CD14-positive monocyte (primary cell): ENCODE results near the gene PLAAT3. TPM values are rescaled to one million over a fixed set of nuclear protein-coding genes. Genes with fewer than 3 reads are reported as not detected.

Source experiments
- DNase-seq, 3 donors: peaks; one replicate each; pipeline ENCODE4 v3.0.0-alpha.2; 2011 to 2022
- H2AFZ ChIP-seq: 2 replicates; pipeline ENCODE4 v1.6.0; 2012; ENCODE audit warnings: mild to moderate bottlenecking, low read depth, low read length, inconsistent platforms; ENCODE audit not compliant: insufficient read depth, poor library complexity, severe bottlenecking
- H3K27ac ChIP-seq, 2 donors: 1 replicate in 1 of 2; 2 replicates in 1 of 2; pipeline ENCODE4 v1.5.1; 2012 to 2013; ENCODE audit warnings: low read length in 2 of 2, control low read depth in 1 of 2, inconsistent platforms in 1 of 2, low read depth in 1 of 2, mild to moderate bottlenecking in 1 of 2
- H3K27me3 ChIP-seq, 2 donors: one replicate each; pipeline versions ENCODE4 v1.6.0 to v1.6.1; 2011 to 2013; ENCODE audit warnings: low read length in 2 of 2; ENCODE audit not compliant: control insufficient read depth in 2 of 2, insufficient read depth in 2 of 2
- H3K36me3 ChIP-seq, 2 donors: replicated peaks in 1 of 2; 1 replicate in 1 of 2; 2 replicates in 1 of 2; pipeline versions ENCODE4 v1.5.1 to v1.6.1; 2012 to 2013; ENCODE audit warnings: low read length in 2 of 2, control low read depth in 1 of 2, inconsistent platforms in 1 of 2, mild to moderate bottlenecking in 1 of 2; ENCODE audit not compliant: insufficient read depth in 2 of 2, control insufficient read depth in 1 of 2
- H3K4me1 ChIP-seq, 2 donors: 1 replicate in 1 of 2; 2 replicates in 1 of 2; pipeline versions ENCODE4 v1.5.1 to v1.6.1; 2012 to 2013; ENCODE audit warnings: low read length in 2 of 2, control low read depth in 1 of 2, inconsistent platforms in 1 of 2, mild to moderate bottlenecking in 1 of 2, moderate library complexity in 1 of 2; ENCODE audit not compliant: insufficient read depth in 2 of 2, control insufficient read depth in 1 of 2
- H3K4me2 ChIP-seq: replicated peaks from 2 replicates; pipeline ENCODE3; 2012; ENCODE audit warnings: low read length, moderate library complexity, mild to moderate bottlenecking; ENCODE audit not compliant: poor library complexity, severe bottlenecking; ENCODE audit errors: extremely low read depth
- H3K4me3 ChIP-seq, 3 experiments: fragments of 200-600 bp in 1 of 3; sonication (generic) in 1 of 3; replicated peaks in 1 of 3; 1 replicate in 2 of 3; 2 replicates in 1 of 3; pipeline ENCODE4 v1.5.1; 2011 to 2013; ENCODE audit warnings: low read length in 3 of 3, mild to moderate bottlenecking in 3 of 3, control low read depth in 2 of 3, low read depth in 2 of 3, inconsistent platforms in 1 of 3, moderate library complexity in 1 of 3
- H3K79me2 ChIP-seq: 2 replicates; pipeline ENCODE4 v1.6.0; 2012; ENCODE audit warnings: mild to moderate bottlenecking, control low read depth, inconsistent platforms, low read length, moderate library complexity; ENCODE audit not compliant: insufficient read depth
- H3K9ac ChIP-seq: 2 replicates; pipeline ENCODE4 v1.6.0; 2017; ENCODE audit warnings: low read length, mild to moderate bottlenecking; ENCODE audit not compliant: insufficient read depth, poor library complexity, severe bottlenecking
- H3K9me3 ChIP-seq, 2 donors: replicated peaks in 1 of 2; 1 replicate in 1 of 2; 2 replicates in 1 of 2; pipeline versions ENCODE4 v1.5.1 to v1.6.1; 2012 to 2013; ENCODE audit warnings: low read length in 2 of 2, control low read depth in 1 of 2; ENCODE audit not compliant: control insufficient read depth in 1 of 2, insufficient read depth in 1 of 2
- H4K20me1 ChIP-seq: 2 replicates; pipeline ENCODE4 v1.6.0; 2012; ENCODE audit warnings: mild to moderate bottlenecking, low read length, control low read depth, moderate library complexity; ENCODE audit not compliant: insufficient read depth
- H3K27ac Mint-ChIP-seq, 7 donors: one replicate each; pipeline ENCODE4 v1.8.0; 2020; ENCODE audit warnings: mild to moderate bottlenecking in 7 of 7, mixed read lengths in 7 of 7, moderate library complexity in 6 of 7, inconsistent platforms in 2 of 7
- H3K27me3 Mint-ChIP-seq, 3 donors: one replicate each; pipeline ENCODE4 v1.8.0; 2021 to 2022; ENCODE audit warnings: low read depth in 3 of 3, mild to moderate bottlenecking in 3 of 3, mixed read lengths in 3 of 3, moderate library complexity in 3 of 3, inconsistent platforms in 1 of 3
- H3K36me3 Mint-ChIP-seq, 2 donors: one replicate each; pipeline ENCODE4 v1.8.0; 2020; ENCODE audit warnings: mixed read lengths in 2 of 2, inconsistent platforms in 1 of 2, mild to moderate bottlenecking in 1 of 2
- H3K4me1 Mint-ChIP-seq: one replicate; pipeline ENCODE4 v1.8.0; 2020; ENCODE audit warnings: mild to moderate bottlenecking, mixed read lengths
- H3K4me3 Mint-ChIP-seq, 2 donors: one replicate each; pipeline ENCODE4 v1.8.0; 2020; ENCODE audit warnings: mild to moderate bottlenecking in 2 of 2, mixed read lengths in 2 of 2, moderate library complexity in 1 of 2
- H3K9me3 Mint-ChIP-seq, 7 donors: one replicate each; pipeline ENCODE4 v1.8.0; 2020 to 2022; ENCODE audit warnings: mixed read lengths in 7 of 7, mild to moderate bottlenecking in 6 of 7, moderate library complexity in 6 of 7, inconsistent platforms in 2 of 7
- CTCF ChIP-seq: fragments of 200-600 bp; IDR thresholded peaks from one replicate; pipeline ENCODE4 v1.8.0; 2022; ENCODE audit warnings: antibody characterized with exemption, mild to moderate bottlenecking
- WGBS: methylation state at CpG from one replicate; pipeline ENCODE4 v1.1.5; 2013; ENCODE audit warnings: missing lambda C conversion rate; ENCODE audit not compliant: insufficient coverage; 5-methylcytosine and 5-hydroxymethylcytosine counted together
- intact Hi-C, 2 donors: fragments of 100-400 bp; cut with micrococcal nuclease; formaldehyde crosslinking; loops; one replicate each; pipeline versions ENCODE4 v1.15.0 to v1.15.1; 2023
- polyA plus RNA-seq, 3 donors: library from polyadenylated mRNA; depleted of rRNA in 1 of 3; unstranded in 2 of 3; stranded (reverse) in 1 of 3; fragments of 300-500 nt in 2 of 3; fragments of >200 nt in 1 of 3; fragmentation: Illumina TruSeq in 2 of 3; gene quantifications; 1 replicate in 2 of 3; 2 replicates in 1 of 3; pipeline ENCODE4 v1.2.3, GENCODE V29; 2012 to 2021

Gene PLAAT3
- polyA plus RNA-seq, 3 donors, result 20.2 to 67.3 (median 34.2) TPM

GRCh38 chr11:63556404-63557013 lies 57.7 kb downstream of the PLAAT3 start:
- peaks cover 15 to 17% of the 10 kb centered on the region in 2 donors for H3K4me1 ChIP-seq
- H3K4me3 ChIP-seq, result no peak overlapping the region
- H3K79me2 ChIP-seq, result no peaks in the 10 kb centered on the region
- no peaks in the 10 kb centered on the region for H3K27me3 ChIP-seq
- intact Hi-C loops, result no loop called here
- no peaks in the 10 kb centered on the region for H3K36me3 ChIP-seq
- no peaks in the 10 kb centered on the region for H4K20me1 ChIP-seq
- no peaks in the 10 kb centered on the region for H3K9me3 ChIP-seq
- Mint-ChIP-seq H3K27ac (no peak overlapping the region), H3K4me3 (no peak overlapping the region), H3K9me3 (no peaks in the 10 kb centered on the region), H3K4me1 (peaks cover 29% of the 10 kb centered on the region), H3K27me3 (peaks cover 0 to 7% (median 5%) of the 10 kb centered on the region in 3 donors), H3K36me3 (no peaks in the 10 kb centered on the region)
- 94% methylated on average over 4 of the region's 7 CpGs for WGBS
- no peak overlapping the region for H3K9ac ChIP-seq
- H3K4me2 ChIP-seq, result no peak overlapping the region
- no peak for TF ChIP-seq CTCF
- H2AFZ ChIP-seq, result no peak overlapping the region
- no peak overlapping the region for H3K27ac ChIP-seq
- no peak for DNase-seq

- H3K27ac Mint-ChIP-seq, result no peak overlapping the region
- intact Hi-C loops, result no loop called here
Measured at GRCh38 chr11:63554877-63555223, 59.4 kb downstream of the PLAAT3 start.

More at GRCh38 chr11:63554877-63555223, 59.4 kb downstream of the PLAAT3 start:
- no peaks in the 10 kb centered on the region for H4K20me1 ChIP-seq
- no peak for DNase-seq
- H3K9me3 ChIP-seq, result no peaks in the 10 kb centered on the region
- H2AFZ ChIP-seq, result no peak overlapping the region
- no peaks in the 10 kb centered on the region for H3K9me3 Mint-ChIP-seq
- H3K36me3 Mint-ChIP-seq, result no peaks in the 10 kb centered on the region
- H3K4me3 ChIP-seq, result no peak overlapping the region
- 93% methylated on average over 3 of the region's 4 CpGs for WGBS
- H3K4me3 Mint-ChIP-seq, result no peak overlapping the region
- no peaks in the 10 kb centered on the region for H3K27me3 ChIP-seq
- H3K79me2 ChIP-seq, result no peaks in the 10 kb centered on the region
- no peak overlapping the region for H3K9ac ChIP-seq
- TF ChIP-seq CTCF, result no peak
- peaks cover 20% of the 10 kb centered on the region for H3K4me1 Mint-ChIP-seq
- H3K4me2 ChIP-seq, result no peak overlapping the region
- H3K4me1 ChIP-seq, result peaks cover 8 to 13% of the 10 kb centered on the region in 2 donors
- no peak overlapping the region for H3K27ac ChIP-seq
- H3K27me3 Mint-ChIP-seq, result peaks cover 0 to 11% (median 10%) of the 10 kb centered on the region in 3 donors
- H3K36me3 ChIP-seq, result no peaks in the 10 kb centered on the region
